NCI-H510A treated with DMSO at 0.1 percent for 48 hours (cell line): ENCODE measurements around the gene CYBC1.

Experiments
- DNase-seq: peaks from one replicate; lab custom pipeline; 2025; lab: John Stamatoyannopoulos, UW

Gene CYBC1

DNA sequence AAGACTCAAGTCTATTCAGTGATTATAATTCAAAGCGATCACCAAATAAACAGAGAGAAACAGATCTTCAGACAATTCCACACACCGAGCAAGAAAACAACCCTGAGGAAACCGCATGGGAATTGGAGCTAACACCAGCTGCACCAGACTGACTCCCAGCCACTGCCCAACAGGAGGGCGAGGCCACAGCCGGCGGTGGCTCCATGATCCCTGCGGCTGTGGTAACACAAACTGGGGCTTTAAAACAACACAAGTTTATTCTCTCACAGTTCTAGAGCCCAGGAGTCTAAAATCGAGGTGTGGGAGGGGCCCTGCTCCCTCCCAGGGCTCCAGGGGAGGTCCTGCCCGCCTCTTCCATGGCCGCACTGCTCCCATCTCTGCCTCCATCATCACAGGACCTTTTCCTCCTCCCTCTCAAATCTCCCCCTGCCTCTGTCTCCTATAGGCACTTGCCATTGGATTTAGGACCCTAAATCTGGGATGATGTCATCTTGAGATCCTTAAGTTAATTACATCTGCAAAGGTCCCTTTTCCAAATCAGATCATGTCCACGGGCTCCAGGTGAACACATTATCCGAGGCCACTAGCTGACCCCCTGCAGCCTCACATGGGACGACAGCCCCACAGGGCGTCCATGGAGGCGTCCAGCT lies 42.1 kb downstream of the CYBC1 start:
- no peak for DNase-seq

- DNase-seq, result no peak
Observed at GRCh38 chr17:82407255-82407654, 43.3 kb downstream of the CYBC1 start.

- DNase-seq, result no peak
Observed at GRCh38 chr17:82406131-82406671, 44.4 kb downstream of the CYBC1 start.

- no peak for DNase-seq
Observed at GRCh38 chr17:82405051-82405450, 45.5 kb downstream of the CYBC1 start.

GRCh38 chr17:82403662-82404660 lies 46.6 kb downstream of the CYBC1 start:
- no peak for DNase-seq

DNA sequence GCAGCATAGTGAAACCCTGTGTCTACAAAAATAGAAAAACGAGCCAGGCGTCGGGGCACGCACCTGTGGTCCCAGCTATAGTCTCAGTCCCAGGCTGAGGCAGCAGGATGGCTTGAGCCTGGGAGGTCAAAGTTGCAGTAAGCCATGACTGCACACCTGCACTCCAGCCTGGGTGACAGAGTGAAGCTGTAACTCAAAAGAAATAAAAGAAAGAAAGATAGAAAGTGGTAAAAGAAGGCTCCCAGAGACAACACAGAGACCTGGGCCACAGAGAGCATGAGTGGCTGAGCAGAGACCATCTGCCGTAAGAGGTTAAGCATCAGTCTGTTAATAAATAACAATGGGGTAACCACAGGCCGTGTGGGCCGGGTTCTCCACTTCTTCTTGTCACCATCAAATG lies 47.7 kb downstream of the CYBC1 start:
- no peak for DNase-seq

DNA sequence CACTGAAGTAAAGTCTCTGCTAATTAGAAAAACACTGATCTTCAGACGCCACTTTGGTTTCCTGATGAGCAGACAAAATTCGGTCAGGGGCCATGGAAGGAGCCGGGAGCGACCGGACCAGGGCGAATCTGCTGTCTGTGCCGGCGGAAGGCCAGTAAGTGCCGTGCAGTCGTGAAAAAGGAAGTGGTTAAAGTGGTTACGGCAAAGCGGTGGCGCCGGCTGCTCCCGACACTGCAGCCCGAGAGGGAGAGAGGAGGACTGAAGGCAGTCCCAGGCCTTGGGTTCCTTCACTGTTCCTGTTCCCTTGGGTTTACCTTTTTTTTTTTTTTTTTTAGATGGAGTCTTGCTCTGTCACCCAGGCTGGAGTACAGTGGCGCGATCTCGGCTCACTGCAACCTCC lies 49.7 kb downstream of the CYBC1 start:
- no peak for DNase-seq

DNA sequence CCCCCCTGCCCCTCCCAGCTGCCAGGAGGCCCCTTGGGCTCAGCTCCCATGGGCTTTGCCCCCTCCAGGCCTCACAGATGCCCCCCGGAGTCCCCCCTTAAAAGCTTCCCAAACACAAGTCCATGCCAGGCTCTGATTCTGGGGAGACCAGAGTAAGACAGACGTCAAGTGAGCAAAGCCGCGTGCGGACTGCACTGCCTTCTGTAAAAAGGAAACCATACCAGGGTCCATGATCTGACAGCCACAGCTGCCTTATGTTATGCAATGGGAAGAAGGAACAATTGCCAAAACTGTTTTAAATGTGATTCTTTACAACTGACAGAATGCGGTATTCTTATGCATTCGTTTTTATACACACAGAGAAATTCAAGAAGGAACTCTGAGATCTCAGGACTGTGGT lies 50.3 kb downstream of the CYBC1 start:
- no peak for DNase-seq

- peak; percentile 72 for DNase-seq
Observed at GRCh38 chr17:82399601-82400101, 50.9 kb downstream of the CYBC1 start.

GRCh38 chr17:82399041-82399441 lies 51.5 kb downstream of the CYBC1 start:
- no peak for DNase-seq

- DNase-seq, result peak; percentile 32
Observed at GRCh38 chr17:82397449-82398335, 52.9 kb downstream of the CYBC1 start.

DNA sequence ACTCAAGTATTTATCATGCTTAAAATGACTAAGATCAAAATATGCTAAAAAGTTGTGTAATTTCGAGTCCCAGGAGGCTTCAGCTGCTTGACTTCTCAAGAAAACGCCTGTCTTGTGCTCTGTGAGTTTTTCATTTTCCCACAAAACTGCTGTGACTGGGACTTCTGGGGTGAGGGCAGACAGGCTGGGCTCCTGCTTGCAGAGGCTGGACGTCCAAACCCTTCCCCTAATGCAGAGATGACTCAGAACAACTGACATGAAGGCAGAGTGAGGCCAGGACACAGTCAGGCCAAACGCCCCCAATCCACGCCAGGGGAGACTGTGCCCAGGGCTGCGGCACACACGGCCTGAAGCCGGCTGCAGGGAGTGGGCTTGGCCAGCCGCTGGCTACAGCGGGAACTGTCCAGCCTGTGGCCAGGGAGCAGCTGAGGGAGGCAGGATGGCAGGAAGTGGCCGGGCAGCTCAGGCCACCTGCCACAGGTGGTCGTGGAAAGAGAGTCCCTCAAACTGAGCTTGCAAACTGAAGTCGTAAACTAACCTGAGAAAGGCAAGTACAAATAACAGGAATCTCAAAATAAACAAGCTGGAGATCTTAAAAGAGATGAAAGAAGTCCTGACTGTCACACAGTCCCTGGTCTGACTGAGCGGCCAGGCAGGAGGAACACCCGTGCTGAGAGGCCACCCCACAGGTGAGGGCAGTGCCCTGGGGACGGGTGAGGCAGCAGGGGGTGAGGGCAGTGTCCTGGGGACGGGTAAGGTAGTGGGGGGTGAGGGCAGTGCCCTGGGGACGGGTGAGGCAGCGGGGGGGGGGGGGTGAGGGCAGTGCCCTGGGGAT lies 53.7 kb downstream of the CYBC1 start:
- DNase-seq, result no peak

GRCh38 chr17:82394278-82394677 lies 56.3 kb downstream of the CYBC1 start:
- DNase-seq, result no peak

DNA sequence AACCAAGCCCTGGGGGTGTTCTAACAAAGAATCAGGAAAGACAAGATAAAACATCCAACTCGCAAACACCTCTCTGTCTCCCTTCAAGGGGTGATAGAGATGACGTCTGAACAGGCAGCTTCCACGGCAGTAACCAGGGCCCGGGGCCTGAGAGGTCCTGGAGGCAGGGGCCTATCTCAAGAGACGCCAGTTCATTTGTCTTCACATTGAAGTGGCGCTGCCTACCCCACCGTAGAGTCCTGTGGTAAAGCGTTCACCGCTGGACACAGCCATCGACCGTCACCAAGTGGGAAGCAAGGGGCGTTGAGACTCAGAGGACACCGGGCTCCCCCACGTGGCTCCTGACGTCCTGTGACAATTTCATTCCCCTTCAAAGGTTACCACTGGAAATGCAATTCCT lies 57.6 kb downstream of the CYBC1 start:
- DNase-seq, result no peak
